Epithelial cell of prostate (primary cell): Measurements from ENCODE around the gene SSX7.
"Not testable (repeated sequence)": the region's sequence is repeated elsewhere in the genome, so short reads cannot be mapped to it uniquely, and the experiment has no call there.

ENCODE experiments used
- DNase-seq: peaks from one replicate; pipeline ENCODE4 v3.0.0-alpha.2; 2011; ENCODE audit warnings: low read depth, low spot score
- H3K27ac ChIP-seq: fragments of 450-650 bp; 2 replicates; pipeline ENCODE4 v1.5.1; 2017; ENCODE audit warnings: mild to moderate bottlenecking

SSX7 gene, protein sequence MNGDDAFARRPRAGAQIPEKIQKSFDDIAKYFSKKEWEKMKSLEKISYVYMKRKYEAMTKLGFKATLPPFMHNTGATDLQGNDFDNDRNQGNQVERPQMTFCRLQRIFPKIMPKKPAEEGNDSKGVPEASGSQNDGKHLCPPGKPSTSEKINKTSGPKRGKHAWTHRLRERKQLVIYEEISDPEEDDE

DNA sequence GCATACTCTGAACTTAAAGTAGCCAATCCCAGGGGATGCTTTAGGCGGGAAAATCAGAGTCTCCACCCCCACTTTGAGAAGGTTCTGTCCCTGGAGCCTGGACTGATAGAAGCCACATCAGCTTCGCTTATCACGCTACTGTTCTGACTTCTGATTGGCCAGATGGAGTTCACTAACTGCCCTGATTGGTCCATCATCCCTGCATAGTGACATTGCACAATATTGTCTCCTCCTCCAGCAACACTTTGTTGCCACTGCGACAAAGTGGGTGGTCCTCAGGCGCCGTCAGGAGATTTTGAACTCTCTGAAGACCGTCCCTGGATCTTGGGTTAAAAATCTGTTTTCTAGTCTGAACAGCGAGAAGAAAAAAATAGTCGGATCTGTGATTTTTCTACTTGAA, at the start of gene SSX7:
Gene SSX7 (minus strand): TSS at position 101 of the 400 bp plus-strand sequence. CDS start 1,428 bp downstream, outside the sequence.
- H3K27ac ChIP-seq, result not testable (repeated sequence)

DNA sequence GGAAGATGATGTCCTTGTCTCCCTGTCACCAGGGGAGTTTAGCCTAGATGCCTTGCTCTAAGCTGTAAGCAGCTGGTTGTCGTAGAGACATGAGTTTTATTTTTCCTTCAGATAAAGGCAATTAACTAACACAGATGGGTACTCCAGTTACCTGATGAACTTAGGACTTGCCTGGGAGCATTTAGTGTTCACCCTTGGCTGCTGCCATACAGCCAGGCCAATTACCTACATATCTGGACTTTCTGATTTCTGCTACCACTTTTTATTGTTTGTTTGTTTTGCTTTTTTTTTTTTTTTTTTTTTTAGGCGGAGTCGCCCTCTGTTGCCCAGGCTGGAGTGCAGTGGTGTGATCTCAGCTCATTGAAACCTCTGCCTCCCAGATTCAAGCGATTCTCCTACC, 37.3 kb upstream of the SSX7 start:
- not testable (repeated sequence) for DNase-seq, H3K27ac ChIP-seq

More for the DNA sequence above, at the start of gene SSX7:
- DNase-seq, result not testable (repeated sequence)

DNA sequence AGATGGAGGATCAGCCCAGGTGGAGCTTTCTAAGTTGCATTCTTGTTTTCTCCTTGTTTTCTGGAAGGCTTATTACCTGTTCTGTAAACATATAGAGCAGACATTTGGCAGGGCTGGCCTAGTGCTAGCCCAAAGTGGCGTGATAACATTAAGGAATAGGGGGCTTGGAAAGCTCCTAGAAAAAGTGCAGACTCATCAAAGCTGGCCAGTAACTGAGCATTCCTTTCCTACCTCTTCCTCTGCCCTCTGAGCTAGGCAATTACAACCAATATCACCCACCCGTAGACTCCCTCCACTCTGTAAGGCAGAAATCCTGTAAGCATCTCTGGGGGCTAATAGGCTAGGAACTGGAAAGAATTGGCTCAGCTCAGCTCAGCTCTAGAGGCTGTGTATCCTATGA, 7.5 kb upstream of the SSX7 start:
- not testable (repeated sequence) for DNase-seq, H3K27ac ChIP-seq

DNA sequence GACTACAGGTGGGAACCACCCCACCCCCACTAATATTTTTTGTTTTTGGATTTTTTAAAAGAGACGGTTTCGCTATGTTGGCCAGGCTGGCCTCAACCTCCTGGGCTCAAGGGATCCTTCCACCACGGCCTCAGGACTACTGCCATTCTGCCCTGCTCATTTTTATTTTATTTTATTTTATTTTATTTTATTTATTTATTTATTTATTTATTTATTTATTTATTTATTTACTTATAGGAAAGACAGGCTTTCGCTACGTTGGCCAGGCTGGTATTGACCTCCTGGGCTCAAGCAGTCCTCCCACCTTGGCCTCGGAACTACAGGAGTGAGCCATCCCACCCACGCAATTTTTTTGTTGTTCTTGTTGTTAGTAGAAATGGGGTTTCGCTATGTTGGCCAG, 775 bp upstream of the SSX7 start:
- DNase-seq, result not testable (repeated sequence)

DNA sequence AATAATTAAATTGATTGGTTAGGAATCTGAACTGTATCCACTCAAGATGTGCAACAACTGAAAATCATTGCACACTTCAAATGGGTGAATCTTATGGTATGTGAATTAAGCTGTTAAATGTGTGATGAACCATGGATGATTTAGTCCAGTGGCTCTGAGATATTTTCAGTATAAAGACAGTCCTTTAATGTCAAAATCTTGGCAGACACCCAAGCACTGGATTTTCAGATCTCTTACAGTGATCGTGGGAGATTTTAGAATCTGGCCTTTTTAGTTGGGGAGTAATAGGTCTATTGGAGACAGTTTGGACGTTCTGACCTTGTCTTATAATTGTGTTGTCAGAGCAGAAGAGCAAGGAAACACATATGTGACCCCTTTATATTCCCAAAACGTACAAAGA, 4.0 kb downstream of the SSX7 start:
- H3K27ac ChIP-seq, DNase-seq: not testable (repeated sequence)

More for the DNA sequence above, 775 bp upstream of the SSX7 start:
- H3K27ac ChIP-seq, result not testable (repeated sequence)

DNA sequence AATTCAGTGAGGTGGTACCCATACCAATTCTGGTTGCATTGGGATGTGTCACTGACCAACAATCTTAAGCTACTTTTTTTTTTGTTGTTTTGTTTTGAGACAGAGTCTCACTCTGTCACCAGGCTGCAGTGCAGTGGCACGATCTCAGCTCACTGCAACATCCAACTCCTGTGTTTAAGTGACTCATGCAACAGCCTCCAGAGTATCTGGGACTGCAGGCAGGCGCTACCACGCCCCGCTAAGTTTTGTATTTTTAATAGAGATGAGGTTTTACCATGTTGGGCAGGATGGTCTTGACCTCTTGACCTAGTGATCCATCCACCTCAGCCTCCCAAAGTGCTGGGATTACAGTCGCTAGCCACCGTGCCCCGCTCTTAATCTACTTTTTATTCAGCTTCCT, 5.7 kb downstream of the SSX7 start:
- H3K27ac ChIP-seq, DNase-seq: not testable (repeated sequence)

DNA sequence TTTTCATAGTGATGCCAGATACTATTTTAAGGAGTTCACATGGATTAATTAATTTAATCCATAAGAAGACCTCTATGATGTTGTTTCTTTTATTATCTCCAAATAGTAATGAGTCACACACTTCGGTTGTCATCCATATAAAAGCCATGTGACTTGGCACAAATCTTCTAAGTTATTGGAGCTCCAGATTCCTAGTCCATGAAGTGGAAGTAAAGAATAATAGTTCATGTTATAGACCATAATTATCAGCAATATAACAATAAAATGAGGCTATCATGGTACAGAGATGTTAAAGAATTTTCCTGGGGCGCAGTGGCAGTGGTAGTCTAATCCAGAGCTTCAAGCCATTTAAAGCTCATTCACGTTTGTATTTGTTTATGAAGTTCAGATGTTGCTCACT, 26.2 kb downstream of the SSX7 start:
- not testable (repeated sequence) for H3K27ac ChIP-seq, DNase-seq

DNA sequence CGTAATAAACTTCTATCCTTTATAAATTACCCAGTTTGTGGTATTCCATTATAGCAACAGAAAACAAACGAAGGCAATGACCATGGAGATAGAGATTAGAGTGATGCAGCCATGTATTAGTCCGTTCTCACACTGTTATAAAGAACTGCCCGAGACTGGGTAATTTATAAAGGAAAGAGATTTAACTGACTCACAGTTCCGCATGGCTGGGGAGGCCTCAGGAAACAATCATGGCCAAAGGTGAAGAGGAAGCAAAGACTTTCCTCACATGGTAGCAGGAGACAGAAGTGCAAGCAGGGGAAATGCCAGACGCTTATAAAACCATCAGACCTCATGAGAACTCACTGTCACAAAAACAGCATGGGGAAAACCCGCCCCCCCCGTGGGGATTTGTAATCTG, 34.0 kb downstream of the SSX7 start:
- not testable (repeated sequence) for DNase-seq

DNA sequence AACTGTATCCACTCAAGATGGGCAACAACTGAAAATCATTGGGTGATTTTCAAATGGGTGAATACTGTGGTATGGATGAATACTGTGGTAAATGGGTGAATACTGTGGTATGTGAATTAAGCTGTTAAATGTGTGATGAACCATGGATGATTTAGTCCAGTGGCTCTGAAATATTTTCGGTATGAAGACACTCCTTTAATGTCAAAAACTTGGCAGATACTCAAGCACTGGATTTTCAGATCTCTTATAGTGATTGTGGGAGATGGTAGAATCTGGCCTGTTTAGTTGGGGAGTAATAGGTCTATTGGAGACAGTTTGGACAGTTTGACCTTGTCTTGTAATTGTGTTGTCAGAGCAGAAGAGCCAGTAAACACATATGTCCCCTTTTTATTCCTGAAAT, 45.7 kb downstream of the SSX7 start:
- DNase-seq, result no peak
- no peak overlapping the region for H3K27ac ChIP-seq

More for the DNA sequence above, 34.0 kb downstream of the SSX7 start:
- not testable (repeated sequence) for H3K27ac ChIP-seq

DNA sequence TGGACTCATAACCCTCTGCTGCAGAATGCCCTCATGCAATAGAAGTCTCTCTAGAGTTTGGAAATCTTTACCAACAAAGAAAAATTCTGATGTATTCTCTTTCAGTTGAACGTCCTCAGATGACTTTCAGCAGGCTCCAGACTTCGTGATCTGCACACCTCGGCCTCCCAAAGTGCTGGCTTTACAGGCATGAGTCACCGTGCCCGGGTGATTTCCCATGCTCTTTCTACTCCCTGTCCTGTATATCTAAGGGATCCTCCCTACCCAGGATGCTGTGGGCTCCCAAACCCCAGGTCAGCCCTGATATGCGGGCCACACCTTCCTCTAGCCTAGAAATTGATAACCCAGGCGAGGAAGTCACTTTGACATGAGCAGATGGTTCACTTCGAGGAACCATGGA, 51.5 kb downstream of the SSX7 start:
- H3K27ac ChIP-seq, result not testable (repeated sequence)

DNA sequence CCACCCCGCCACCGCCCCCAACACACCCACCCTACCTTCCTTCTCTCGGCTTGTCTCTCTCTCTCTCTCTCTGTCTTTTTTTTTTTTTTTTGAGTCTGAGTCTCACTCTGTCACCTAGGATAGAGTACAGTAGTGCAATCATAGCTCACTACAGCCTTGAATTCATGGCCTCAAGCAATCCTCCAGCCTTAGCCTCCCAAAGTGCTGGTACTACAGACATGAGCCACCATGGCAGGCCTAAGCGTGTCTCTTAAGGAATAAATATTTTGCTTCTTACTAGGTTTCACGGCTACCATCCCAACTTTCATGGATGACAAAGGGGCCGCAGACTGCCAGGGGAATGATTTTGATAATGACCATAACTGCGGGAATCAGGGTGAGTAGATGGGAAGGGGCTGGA, 55.8 kb downstream of the SSX7 start:
- no peak for DNase-seq
- H3K27ac ChIP-seq, result no peak overlapping the region

More for the DNA sequence above, 51.5 kb downstream of the SSX7 start:
- not testable (repeated sequence) for DNase-seq

DNA sequence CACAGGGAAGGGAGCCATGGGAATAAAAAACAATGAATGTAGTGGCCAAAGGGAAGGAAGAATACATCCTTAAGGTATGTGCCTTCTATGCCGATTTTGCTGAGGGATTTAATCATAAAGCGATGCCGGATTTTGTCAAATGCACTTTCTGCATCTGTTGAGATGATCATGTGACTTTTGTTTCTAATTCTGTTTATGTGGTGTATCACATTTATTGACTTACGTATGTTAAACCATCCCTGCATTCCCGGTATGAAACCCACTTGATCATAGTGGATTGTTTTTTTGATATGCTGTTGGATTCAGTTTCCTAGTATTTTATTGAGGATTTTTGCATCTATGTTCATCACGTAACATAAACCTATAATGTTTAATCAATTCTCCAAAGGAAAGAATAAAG, 60.0 kb downstream of the SSX7 start:
- no peak overlapping the region for H3K27ac ChIP-seq
- DNase-seq, result no peak
